D721Med (cell line): Measurements from ENCODE around the gene ACOT11.

ENCODE experiments used
- DNase-seq: peaks from one replicate; pipeline ENCODE4 v3.0.0; 2011; ENCODE audit warnings: low spot score; ENCODE audit not compliant: insufficient read length
- FAIRE-seq: peaks from 2 replicates; lab custom pipeline; 2011; peaks lifted over from hg19 to GRCh38; lab: Jason Lieb, UNC
- TF ChIP-seq, protein P1 (sequence below): IDR thresholded peaks from 2 replicates; pipeline ENCODE4 v1.5.1; 2012; ENCODE audit warnings: mild to moderate bottlenecking, control low read depth; ENCODE audit not compliant: insufficient read depth; ENCODE audit errors: missing control alignments

ACOT11 gene

DNA sequence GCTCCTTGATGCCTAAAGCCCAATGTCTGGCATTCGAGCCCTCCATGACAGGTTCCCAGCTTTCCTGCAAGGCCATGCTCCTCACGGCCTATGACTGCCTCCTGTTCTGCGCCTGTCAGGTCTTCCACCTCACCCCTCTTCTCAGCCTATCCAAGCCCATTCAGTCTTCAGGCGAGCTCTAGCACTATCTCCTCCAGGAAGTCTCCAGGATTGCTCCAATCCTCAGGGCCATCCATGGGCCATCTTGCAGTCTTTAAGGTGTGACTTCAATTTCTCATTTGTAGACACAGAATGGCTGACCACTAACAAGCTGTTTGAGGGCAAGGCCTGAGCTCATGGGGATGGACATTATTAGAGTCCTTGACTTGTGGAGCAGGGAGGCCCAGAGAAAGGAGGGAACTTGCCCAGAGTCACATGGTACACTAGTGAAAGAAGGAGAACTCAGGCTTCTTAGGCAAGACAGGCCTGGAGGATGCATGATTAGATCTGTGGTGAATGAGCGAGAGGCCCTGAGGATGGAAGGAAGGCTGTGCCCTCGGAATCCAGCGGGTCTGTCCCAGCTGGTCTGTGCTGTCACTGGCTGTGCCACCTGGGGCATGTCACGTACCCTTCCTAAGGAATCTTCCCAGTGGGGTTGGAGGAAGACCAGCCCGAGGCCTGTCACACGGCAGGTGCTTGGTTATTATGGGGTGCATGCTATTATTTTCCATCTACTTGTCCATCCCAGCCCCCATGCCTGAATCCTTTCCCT is 1.2 kb upstream of the ACOT11 start:
- FAIRE-seq = no peak

DNA sequence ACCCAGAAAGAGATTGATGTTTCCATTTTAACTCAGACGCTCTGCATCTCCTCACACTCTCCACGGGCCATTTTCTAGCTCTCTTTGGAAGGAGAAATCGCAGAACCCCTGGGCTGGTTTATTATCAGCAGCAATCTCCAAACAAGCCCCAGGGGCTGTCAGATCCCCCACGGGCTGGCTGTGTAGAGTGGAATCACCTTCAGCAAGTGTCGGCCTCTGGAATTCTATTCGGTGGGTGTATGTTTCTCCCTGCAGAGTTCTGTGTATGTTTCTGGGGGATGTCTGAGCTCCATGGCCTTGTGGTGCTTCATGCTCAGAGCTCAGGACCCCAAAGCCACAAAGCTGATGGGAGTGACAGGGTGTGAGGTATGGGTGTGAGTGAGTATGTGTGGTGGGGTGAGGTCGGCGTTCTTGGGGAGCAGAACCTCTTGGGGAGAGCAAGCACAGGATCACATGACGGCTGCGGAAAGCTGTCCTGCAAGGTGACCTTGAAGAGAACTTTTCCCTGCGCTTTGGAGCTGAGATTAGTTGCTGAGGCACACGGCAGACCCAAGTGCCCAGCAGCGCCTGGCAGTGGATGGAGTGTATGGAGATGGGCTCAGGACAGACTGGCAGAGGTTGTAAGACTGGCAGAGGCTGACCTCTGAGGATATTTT is 489 bp downstream of the ACOT11 start:
- FAIRE-seq (no peak), DNase-seq (no peak)
- TF ChIP-seq, protein P1, sequence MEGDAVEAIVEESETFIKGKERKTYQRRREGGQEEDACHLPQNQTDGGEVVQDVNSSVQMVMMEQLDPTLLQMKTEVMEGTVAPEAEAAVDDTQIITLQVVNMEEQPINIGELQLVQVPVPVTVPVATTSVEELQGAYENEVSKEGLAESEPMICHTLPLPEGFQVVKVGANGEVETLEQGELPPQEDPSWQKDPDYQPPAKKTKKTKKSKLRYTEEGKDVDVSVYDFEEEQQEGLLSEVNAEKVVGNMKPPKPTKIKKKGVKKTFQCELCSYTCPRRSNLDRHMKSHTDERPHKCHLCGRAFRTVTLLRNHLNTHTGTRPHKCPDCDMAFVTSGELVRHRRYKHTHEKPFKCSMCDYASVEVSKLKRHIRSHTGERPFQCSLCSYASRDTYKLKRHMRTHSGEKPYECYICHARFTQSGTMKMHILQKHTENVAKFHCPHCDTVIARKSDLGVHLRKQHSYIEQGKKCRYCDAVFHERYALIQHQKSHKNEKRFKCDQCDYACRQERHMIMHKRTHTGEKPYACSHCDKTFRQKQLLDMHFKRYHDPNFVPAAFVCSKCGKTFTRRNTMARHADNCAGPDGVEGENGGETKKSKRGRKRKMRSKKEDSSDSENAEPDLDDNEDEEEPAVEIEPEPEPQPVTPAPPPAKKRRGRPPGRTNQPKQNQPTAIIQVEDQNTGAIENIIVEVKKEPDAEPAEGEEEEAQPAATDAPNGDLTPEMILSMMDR = no peak

More for the DNA sequence above, 1.2 kb upstream of the ACOT11 start:
- TF ChIP-seq, protein P1 = no peak
- DNase-seq = no peak

DNA sequence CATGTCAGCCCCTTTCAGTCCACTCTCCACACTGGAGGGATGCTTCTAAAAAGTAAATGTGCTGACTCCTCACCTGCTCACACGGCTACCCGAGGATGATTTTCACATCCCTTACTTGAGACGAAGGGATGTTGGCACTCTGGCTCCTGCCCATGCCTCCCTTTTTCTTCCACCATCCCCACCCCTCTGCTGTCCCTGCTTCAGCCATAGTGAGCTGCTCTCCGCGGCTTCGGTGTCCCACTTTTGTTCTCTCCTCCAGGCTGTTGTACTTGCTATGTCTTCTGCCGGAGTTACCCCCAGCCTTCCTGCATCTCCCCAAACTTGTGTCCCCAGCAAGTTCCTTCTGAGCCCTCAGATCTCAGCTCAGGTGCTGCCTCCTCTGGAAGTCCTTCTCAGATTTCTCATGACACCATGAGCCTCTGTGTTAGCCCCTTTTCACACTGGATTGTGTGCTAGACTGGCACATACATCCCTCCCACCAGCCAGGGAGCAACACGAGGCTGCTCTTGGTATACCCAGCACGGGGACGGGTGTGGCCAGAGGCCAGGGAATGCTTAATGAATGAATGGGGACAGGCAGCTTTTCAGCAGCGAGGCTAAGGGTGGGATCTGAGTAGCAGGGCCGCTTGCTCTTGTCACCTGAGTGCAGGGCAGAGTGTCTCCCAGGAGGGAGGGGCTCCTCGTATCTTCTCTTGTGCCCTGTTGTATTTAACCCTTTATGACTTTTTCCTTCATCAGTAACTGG is 1.3 kb downstream of the ACOT11 start:
- DNase-seq (no peak), FAIRE-seq (no peak)
- TF ChIP-seq, protein P1 = no peak

DNA sequence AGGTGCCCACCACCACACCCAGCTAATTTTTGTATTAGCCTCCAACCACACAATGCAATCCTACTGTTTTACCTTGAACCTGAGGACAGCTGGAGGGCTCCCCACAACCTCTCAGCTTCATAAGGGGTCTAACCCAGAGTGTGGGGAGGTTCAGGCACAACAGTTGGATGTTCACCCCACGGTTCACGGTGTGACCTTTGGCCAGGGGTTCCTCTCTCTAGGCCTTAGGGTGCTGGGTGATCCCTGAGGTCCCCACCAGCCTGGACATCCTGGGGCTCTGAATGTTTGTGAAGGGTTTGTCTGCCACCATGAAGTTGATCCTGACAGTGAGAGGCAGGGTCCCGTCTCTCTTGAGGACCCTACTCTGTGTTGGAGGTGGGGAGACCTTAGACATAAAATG is 3.9 kb downstream of the ACOT11 start:
- TF ChIP-seq, protein P1 = no peak
- DNase-seq (no peak), FAIRE-seq (no peak)

DNA sequence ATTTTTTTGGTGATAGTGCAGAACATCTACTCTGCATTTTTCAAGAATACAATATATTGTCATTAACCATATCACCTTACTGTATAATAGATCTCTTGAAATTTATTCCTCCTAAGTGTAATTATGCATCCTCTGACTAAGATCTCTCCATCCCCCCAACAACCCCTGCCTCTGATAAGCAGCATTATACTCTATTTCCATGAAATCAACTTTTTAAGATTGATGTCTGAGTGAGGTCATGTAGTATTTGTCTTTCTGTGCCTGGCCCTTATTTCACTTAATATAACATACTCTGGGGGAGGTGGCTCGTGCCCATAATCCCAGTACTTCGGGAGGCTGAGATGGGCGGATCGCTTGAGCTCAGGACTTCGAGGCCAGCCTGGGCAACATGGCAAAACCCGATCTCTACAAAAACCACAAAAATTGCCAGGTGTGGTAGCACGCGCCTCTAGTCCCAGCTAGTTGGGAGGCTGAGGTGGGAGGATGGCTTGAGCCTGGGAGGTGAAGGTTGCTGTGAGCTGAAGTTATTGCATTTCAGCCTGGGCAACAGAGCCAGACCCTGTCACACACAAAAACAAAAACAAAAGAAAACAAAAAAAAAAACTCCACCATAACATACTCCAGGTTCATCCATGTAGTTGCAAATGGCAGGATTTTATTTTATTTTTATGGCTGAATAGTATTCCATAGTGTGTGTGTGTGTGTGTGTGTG is 5.7 kb downstream of the ACOT11 start:
- TF ChIP-seq, protein P1 = no peak
- FAIRE-seq = no peak
- DNase-seq = no peak

DNA sequence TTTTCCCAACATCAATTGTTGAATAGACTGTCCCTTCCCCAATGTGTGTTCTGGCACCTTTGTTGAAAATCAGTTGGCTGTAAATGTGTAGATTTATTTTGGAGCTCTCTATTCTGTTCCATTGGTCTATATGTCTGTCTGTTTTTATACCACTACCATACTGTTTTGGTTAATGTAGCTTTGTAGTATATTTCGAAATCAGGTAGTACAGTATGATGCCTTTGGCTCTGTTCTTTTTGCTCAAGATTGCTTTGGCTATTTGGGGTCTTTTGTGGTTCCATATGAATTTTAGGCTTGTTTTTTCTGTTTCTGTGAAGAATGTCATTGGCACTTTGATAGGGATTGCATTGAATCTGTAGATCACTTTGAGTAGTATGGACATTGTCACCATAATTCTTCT is 8.1 kb downstream of the ACOT11 start:
- DNase-seq (no peak), FAIRE-seq (no peak)
- TF ChIP-seq, protein P1 = no peak
